AG09309 (cell line): Measurements from ENCODE around the gene JMJD4.

Experiments
- DNase-seq: peaks from one replicate; pipeline ENCODE4 v3.0.0-alpha.2; 2010; ENCODE audit warnings: low read depth
- H3K4me3 ChIP-seq: 2 replicates; pipeline ENCODE4 v1.5.1; 2011; ENCODE audit warnings: mild to moderate bottlenecking, low read depth, low read length, moderate library complexity; ENCODE audit not compliant: control insufficient read depth
- CTCF ChIP-seq: IDR thresholded peaks from 2 replicates; pipeline ENCODE4 v1.5.1; 2011; ENCODE audit warnings: mild to moderate bottlenecking, low read depth, low read length, inconsistent platforms; ENCODE audit not compliant: insufficient read depth, control insufficient read depth; ENCODE audit errors: missing control alignments

Gene JMJD4

GRCh38 chr1:227732586-227733308, 2.4 kb downstream of the JMJD4 start:
- H3K4me3 ChIP-seq, result no peak overlapping the region
- TF ChIP-seq CTCF, result no peak
- no peak for DNase-seq

GRCh38 chr1:227731696-227732585, 3.2 kb downstream of the JMJD4 start:
- no peak for DNase-seq
- no peak for TF ChIP-seq CTCF
- H3K4me3 ChIP-seq, result no peak overlapping the region

- H3K4me3 ChIP-seq, result no peak overlapping the region
- no peak for DNase-seq
- TF ChIP-seq CTCF, result no peak
These were observed 3.8 kb downstream of the JMJD4 start for GRCh38 chr1:227731241-227731677.

GRCh38 chr1:227730630-227731151, 4.4 kb downstream of the JMJD4 start:
- no peak for TF ChIP-seq CTCF
- H3K4me3 ChIP-seq, result no peak overlapping the region
- DNase-seq, result no peak

GRCh38 chr1:227729881-227730629, 5.0 kb downstream of the JMJD4 start:
- peak; percentile 91 for TF ChIP-seq CTCF
- DNase-seq, result peak; percentile 11
- H3K4me3 ChIP-seq, result no peak overlapping the region
